IPS DF 4.7 (cell line): ENCODE data around the gene KLC1.

Experiments used
- DNase-seq: peaks from one replicate; pipeline ENCODE4 v3.0.0-alpha.2; 2013; ENCODE audit warnings: low spot score; ENCODE audit errors: extremely low read depth

Gene KLC1

DNA sequence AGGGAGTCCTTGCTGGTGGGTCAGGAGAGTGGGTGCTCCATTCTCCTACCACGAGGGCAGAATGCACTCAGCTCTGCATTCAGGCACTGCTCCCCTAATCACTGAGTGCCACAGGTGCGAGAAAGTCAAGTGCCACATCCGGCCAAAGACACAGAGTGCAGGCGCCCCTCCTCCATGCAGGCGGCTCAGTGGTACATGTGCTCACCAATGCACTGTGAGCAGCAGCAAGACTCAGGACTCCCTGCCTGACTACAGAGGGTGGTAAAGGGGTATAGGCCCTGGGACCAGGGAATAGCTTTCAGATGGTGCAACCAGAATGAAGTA, 119.5 kb downstream of the KLC1 start:
- no peak for DNase-seq

DNA sequence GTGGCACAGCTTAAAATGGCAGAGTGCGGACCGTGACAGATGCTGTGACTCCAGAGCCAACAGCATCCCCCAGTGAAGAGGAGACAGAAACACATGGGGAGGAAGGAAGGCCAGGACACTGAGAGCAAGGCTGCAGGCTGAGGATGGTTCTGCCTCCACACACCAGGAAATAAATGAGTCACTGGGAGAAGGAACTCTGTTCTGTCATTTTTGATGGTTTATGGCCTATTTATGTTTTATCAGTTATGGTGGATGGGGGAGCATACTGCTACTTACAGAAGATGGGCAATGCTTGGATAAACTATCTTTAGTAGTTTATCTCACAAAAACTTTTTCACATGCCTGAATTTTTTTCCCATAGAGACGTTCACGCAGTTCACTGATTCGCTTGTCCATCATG, 120.4 kb downstream of the KLC1 start:
- no peak for DNase-seq

DNA sequence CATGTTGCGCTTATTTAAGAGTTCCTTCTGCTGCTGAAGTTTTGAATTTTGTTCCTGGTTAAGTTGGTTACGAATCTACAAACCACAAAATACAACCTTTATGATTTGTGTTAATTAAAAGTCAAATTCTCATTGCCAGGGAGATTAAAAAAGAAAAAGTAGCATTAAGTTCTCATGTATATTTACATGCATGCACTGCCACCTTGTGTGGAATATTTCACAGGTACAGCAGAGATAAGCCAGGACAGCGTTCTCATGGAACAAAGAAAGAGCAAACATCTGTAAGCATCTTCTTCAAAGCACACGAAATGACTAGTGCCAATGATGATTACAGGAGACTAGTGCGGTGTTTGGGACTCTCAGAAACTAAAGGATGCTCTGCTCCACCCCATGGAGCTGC, 120.8 kb downstream of the KLC1 start:
- DNase-seq: no peak
